GM23248 (cell line): ENCODE measurements around the gene TPRX2. TPM values are rescaled to one million over a fixed set of nuclear protein-coding genes. Genes with fewer than 3 reads are reported as not detected.
"Not testable (repeated sequence)": the region's sequence is repeated elsewhere in the genome, so short reads cannot be mapped to it uniquely, and the experiment has no call there.

ENCODE experiments used
- DNase-seq: peaks from one replicate; pipeline ENCODE4 v3.0.0-alpha.2; 2015
- H2AFZ ChIP-seq: fragments of 200-600 bp; sonication (generic); 2 replicates; pipeline ENCODE4 v1.6.1; 2016; ENCODE audit warnings: antibody characterized with exemption
- H3F3A ChIP-seq: fragments of 200-600 bp; sonication (generic); 2 replicates; pipeline ENCODE4 v1.6.1; 2016; ENCODE audit warnings: mild to moderate bottlenecking, antibody characterized with exemption, mixed run types; ENCODE audit not compliant: insufficient read depth
- H3K27ac ChIP-seq: fragments of 200-600 bp; sonication (generic); 2 replicates; pipeline ENCODE4 v1.5.1; 2016; ENCODE audit warnings: mild to moderate bottlenecking
- H3K27me3 ChIP-seq: fragments of 200-600 bp; sonication (generic); replicated peaks from 2 replicates; pipeline ENCODE4 v1.6.1; 2016; ENCODE audit warnings: mild to moderate bottlenecking; ENCODE audit not compliant: insufficient read depth
- H3K36me3 ChIP-seq: fragments of 200-600 bp; sonication (generic); 2 replicates; pipeline ENCODE4 v1.6.1; 2016; ENCODE audit warnings: low read depth, mild to moderate bottlenecking
- H3K4me1 ChIP-seq: fragments of 200-600 bp; sonication (generic); 2 replicates; pipeline ENCODE4 v1.6.1; 2016; ENCODE audit warnings: mild to moderate bottlenecking; ENCODE audit not compliant: insufficient read depth
- H3K4me2 ChIP-seq: fragments of 200-600 bp; sonication (generic); one replicate; pipeline ENCODE4 v1.6.1; 2016; ENCODE audit warnings: mild to moderate bottlenecking; ENCODE audit not compliant: unreplicated experiment
- H3K4me3 ChIP-seq: fragments of 200-600 bp; sonication (generic); 2 replicates; pipeline ENCODE4 v1.5.1; 2016; ENCODE audit warnings: mild to moderate bottlenecking
- H3K79me2 ChIP-seq: fragments of 200-600 bp; sonication (generic); 2 replicates; pipeline ENCODE4 v1.6.1; 2016; ENCODE audit warnings: mild to moderate bottlenecking; ENCODE audit not compliant: insufficient read depth
- H3K9ac ChIP-seq: fragments of 200-600 bp; sonication (generic); 2 replicates; pipeline ENCODE4 v1.6.1; 2016; ENCODE audit warnings: mild to moderate bottlenecking
- H3K9me2 ChIP-seq: fragments of 200-600 bp; sonication (generic); 2 replicates; pipeline ENCODE4 v1.6.1; 2016; ENCODE audit warnings: mixed run types, mild to moderate bottlenecking, moderate library complexity; ENCODE audit not compliant: insufficient read depth
- H3K9me3 ChIP-seq: fragments of 200-600 bp; sonication (generic); one replicate; pipeline ENCODE4 v1.6.1; 2017; ENCODE audit warnings: low read depth
- H4K20me1 ChIP-seq: fragments of 200-600 bp; sonication (generic); 2 replicates; pipeline ENCODE4 v1.6.0; 2016; ENCODE audit not compliant: insufficient read depth
- EZH2 ChIP-seq: fragments of 200-600 bp; sonication (generic); IDR thresholded peaks from 2 replicates; pipeline ENCODE4 v1.6.1; 2018; ENCODE audit warnings: antibody characterized with exemption, mild to moderate bottlenecking; ENCODE audit not compliant: insufficient read depth, poor library complexity, severe bottlenecking
- EZH2phosphoT487 ChIP-seq: fragments of 200-600 bp; sonication (generic); IDR thresholded peaks from 2 replicates; pipeline ENCODE4 v1.6.1; 2018; ENCODE audit warnings: antibody characterized with exemption, moderate library complexity, mild to moderate bottlenecking, low read depth; ENCODE audit not compliant: insufficient read depth
- WGBS, 2 experiments: methylation state at CpG; one replicate each; pipeline ENCODE4 v1.1.6; 2015 to 2017; ENCODE audit warnings: low lambda C conversion rate in 2 of 2, low coverage in 1 of 2; ENCODE audit errors: missing lambda C conversion rate in 2 of 2; 5-methylcytosine and 5-hydroxymethylcytosine counted together
- in situ Hi-C: fragments of 300-500 bp; cut with MboI; formaldehyde crosslinking; loops from 2 replicates; pipeline ENCODE4 v1.15.0; 2020
- polyA plus RNA-seq: library from polyadenylated mRNA; unstranded; fragments of >200 nt; fragmentation: Nextera tagmentation; extraction: Ambion mirVana; gene quantifications from 2 replicates; pipeline ENCODE4 v1.2.1, GENCODE V29; 2016
- total RNA-seq: library from RNA; depleted of rRNA; stranded (reverse); fragments of >200 nt; shearing (Covaris generic); gene quantifications from 2 replicates; pipeline ENCODE4 v1.2.3, GENCODE V29; 2014

The TPRX2 gene
- total and polyA plus RNA-seq, 2 experiments from 2014 or later = not detected

DNA sequence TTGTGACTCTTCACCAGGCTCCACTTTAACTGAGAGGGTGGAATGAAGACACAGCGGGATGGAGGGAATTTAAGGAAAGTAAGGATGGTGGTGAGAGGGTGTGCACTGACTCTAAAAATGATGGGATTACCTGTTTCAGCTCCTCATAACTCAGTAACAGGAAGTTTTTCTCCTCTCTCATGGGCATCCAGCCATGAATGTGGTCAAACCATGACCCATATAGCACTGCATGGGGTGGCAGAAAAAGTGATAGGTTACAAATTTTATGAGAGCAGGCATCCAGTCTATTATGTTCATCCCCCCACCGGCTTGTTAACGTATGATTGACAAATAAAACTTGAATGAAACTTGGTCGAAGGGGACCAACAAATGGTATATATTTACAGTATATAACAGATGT, 19.9 kb downstream of the TPRX2 start:
- no peaks in the 10 kb centered on the region for H3F3A ChIP-seq
- H3K9me2 ChIP-seq = no peaks in the 10 kb centered on the region
- no peak overlapping the region for H3K27ac ChIP-seq
- H3K36me3 ChIP-seq = no peaks in the 10 kb centered on the region
- no peak overlapping the region for H3K9ac ChIP-seq
- DNase-seq = no peak
- no peaks in the 10 kb centered on the region for H3K79me2 ChIP-seq
- TF ChIP-seq EZH2 (no peak), EZH2phosphoT487 (no peak)
- H3K27me3 ChIP-seq = peaks cover 10% of the 10 kb centered on the region; the same call in 1 of the 2 replicates
- H3K4me2 ChIP-seq = no peak overlapping the region
- no peaks in the 10 kb centered on the region for H3K4me1 ChIP-seq
- no peaks in the 10 kb centered on the region for H4K20me1 ChIP-seq
- in situ Hi-C loops = loop anchor here (25.0 kb wide), 1 partner anchor 108 kb away; the partner anchor contains the start of genes BSPH1 and ELSPBP1
- H3K4me3 ChIP-seq = no peak overlapping the region
- H2AFZ ChIP-seq = no peak overlapping the region
- no peaks in the 10 kb centered on the region for H3K9me3 ChIP-seq
- 69 to 75% methylated on average over 4 of the region's 4 CpGs for WGBS, 2 experiments

DNA sequence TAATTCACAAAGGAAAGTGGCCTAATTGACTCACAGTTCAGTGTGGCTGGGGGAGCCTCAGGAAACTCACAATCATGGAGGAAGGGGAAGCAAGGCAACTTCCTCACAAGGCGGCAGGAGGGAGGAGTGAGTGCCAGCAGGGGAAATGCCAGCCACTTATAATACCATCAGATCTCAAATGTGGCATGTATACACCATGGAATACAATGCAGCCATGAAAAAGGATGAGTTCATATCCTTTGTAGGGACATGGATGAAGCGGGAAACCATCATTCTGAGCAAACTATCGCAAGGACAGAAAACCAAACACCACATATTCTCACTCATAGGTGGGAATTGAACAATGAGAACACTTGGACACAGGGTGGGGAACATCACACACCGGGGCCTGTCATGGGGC, 20.4 kb downstream of the TPRX2 start:
- not testable (repeated sequence) for DNase-seq, H3F3A ChIP-seq, H3K27me3 ChIP-seq, H3K4me1 ChIP-seq, H4K20me1 ChIP-seq, H3K9me3 ChIP-seq, H3K36me3 ChIP-seq, H3K27ac ChIP-seq, H3K4me3 ChIP-seq, H3K4me2 ChIP-seq, H3K9me2 ChIP-seq, H3K79me2 ChIP-seq, H2AFZ ChIP-seq, H3K9ac ChIP-seq
- in situ Hi-C loops = loop anchor here (25.0 kb wide), 1 partner anchor 108 kb away; the partner anchor contains the start of genes BSPH1 and ELSPBP1
- WGBS, 2 experiments = 37 to 48% methylated on average over 3 to 4 of the region's 4 CpGs

DNA sequence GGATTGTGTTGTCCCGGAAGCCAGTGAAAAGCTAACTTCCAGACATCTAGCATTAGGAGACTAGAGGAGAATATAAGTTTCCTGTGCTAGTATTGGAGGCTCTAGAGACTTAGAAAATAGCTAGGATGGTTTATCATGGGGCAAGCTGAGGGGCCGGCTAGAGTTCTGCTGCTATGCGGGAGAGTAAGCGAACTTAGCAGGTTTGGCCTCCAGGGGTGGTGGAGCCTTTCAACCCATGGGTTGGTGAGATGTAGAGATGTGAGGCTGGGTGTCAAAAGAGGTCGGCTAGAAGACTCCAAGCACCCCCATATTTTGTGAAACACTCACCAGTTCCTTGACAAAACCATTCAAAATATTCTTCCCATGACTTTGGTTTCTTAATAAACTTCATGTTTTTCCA, 22.7 kb downstream of the TPRX2 start:
- Histone ChIP-seq H3K9ac (no peak overlapping the region), H3K9me2 (no peaks in the 10 kb centered on the region), H3K4me2 (no peak overlapping the region), H3K4me1 (no peaks in the 10 kb centered on the region), H3K36me3 (no peaks in the 10 kb centered on the region), H3K4me3 (no peak overlapping the region), H4K20me1 (no peaks in the 10 kb centered on the region), H3K9me3 (no peaks in the 10 kb centered on the region), H3K27me3 (peaks cover 7% of the 10 kb centered on the region; the same call in 1 of the 2 replicates), H3F3A (no peaks in the 10 kb centered on the region), H2AFZ (no peak overlapping the region), H3K79me2 (no peaks in the 10 kb centered on the region), H3K27ac (no peak overlapping the region)
- DNase-seq = no peak
- in situ Hi-C loops = loop anchor here (25.0 kb wide), 1 partner anchor 106 kb away; the partner anchor contains the start of genes BSPH1 and ELSPBP1
- TF ChIP-seq EZH2phosphoT487 (no peak), EZH2 (no peak)
- 61 to 65% methylated on average over 5 of the region's 5 CpGs for WGBS, 2 experiments

DNA sequence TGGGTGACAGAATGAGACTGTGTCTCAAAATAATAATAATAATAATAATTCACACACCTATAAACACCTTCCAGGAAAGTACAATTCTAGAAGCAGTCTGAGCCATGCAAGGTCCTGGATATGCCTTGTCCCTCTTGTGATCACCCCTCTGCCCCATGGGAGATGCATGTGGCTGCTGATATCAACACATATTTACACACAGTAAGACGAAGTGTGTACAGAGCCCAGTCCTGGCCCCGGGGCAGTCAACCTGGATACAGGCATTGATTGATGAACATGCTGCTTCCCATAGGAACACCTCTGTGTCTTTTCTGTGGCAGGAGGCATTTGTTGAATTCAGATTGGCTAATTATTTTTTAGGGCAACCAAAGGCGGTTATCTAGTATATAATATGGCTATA, 23.9 kb downstream of the TPRX2 start:
- Histone ChIP-seq H3K4me3 (no peak overlapping the region), H2AFZ (no peak overlapping the region), H3K9ac (no peak overlapping the region), H4K20me1 (no peaks in the 10 kb centered on the region), H3K4me2 (no peak overlapping the region), H3K9me2 (no peaks in the 10 kb centered on the region), H3F3A (no peaks in the 10 kb centered on the region), H3K36me3 (no peaks in the 10 kb centered on the region), H3K27me3 (peaks cover 7% of the 10 kb centered on the region; the same call in 1 of the 2 replicates), H3K9me3 (no peaks in the 10 kb centered on the region), H3K27ac (no peak overlapping the region), H3K79me2 (no peaks in the 10 kb centered on the region), H3K4me1 (no peaks in the 10 kb centered on the region)
- no peak for DNase-seq
- TF ChIP-seq EZH2phosphoT487 (no peak), EZH2 (no peak)
- in situ Hi-C loops = loop anchor here (25.0 kb wide), 1 partner anchor 104 kb away; the partner anchor contains the start of genes BSPH1 and ELSPBP1
- WGBS, 2 experiments = 22 to 27% methylated on average over 3 of the region's 3 CpGs

DNA sequence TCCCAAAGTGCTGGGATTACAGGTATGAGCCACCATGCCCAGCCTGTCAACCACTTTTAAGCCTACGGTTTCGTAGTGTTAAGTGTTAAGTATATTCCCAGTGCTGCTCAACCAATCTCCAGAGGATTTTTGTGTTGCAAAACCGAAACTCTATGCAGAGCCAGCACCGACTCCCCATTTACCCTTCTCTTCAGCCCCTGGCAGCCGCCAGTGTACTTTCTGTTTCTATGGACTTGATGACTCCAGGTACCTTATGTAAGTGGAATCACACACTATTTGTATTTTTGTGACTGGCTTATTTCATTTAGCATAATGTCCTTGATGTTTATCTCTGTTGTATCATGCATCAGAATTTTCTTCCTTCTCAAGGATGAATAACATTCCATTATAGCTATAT, 26.0 kb downstream of the TPRX2 start:
- 57 to 60% methylated on average over 5 of the region's 5 CpGs for WGBS, 2 experiments
- no peak for DNase-seq

More for the DNA sequence above, 26.0 kb downstream of the TPRX2 start:
- Histone ChIP-seq H3F3A (no peaks in the 10 kb centered on the region), H3K27me3 (peaks cover 7% of the 10 kb centered on the region; the same call in 1 of the 2 replicates), H3K9me3 (no peaks in the 10 kb centered on the region), H3K27ac (no peak overlapping the region), H3K9me2 (no peaks in the 10 kb centered on the region), H3K4me3 (no peak overlapping the region), H3K36me3 (no peaks in the 10 kb centered on the region), H3K79me2 (no peaks in the 10 kb centered on the region), H3K4me1 (no peaks in the 10 kb centered on the region), H3K4me2 (no peak overlapping the region), H3K9ac (no peak overlapping the region), H4K20me1 (no peaks in the 10 kb centered on the region), H2AFZ (no peak overlapping the region)
- in situ Hi-C loops = loop anchor here (25.0 kb wide), 1 partner anchor 102 kb away; the partner anchor contains the start of genes BSPH1 and ELSPBP1
- TF ChIP-seq EZH2phosphoT487 (no peak), EZH2 (no peak)
